Activated CD8-positive, alpha-beta memory T cell treated with anti-CD3 and anti-CD28 coated beads, Interleukin-2, amount 50 U/mL, for 4 hours (primary cell): Measurements from ENCODE around the gene HES1.
"Not testable (repeated sequence)": the region's sequence is repeated elsewhere in the genome, so short reads cannot be mapped to it uniquely, and the experiment has no call there.

Experiments used
- DNase-seq: peaks from one replicate; pipeline ENCODE4 v3.0.0-alpha.2; 2020

The HES1 gene

GRCh38 chr3:194135806-194136518, at the start of gene HES1:
Gene HES1, plus strand, starts transcription at chr3:194136148. Its CDS starts 233 bp downstream, at chr3:194136381.
- DNase-seq = peak; percentile 17

GRCh38 chr3:194086388-194087075, 49.4 kb upstream of the HES1 start:
- DNase-seq = no peak

- no peak for DNase-seq
Measured at GRCh38 chr3:194087280-194087679, 48.7 kb upstream of the HES1 start.

GRCh38 chr3:194087995-194088855, 47.7 kb upstream of the HES1 start:
- DNase-seq = no peak

GRCh38 chr3:194089357-194090177, 46.4 kb upstream of the HES1 start:
- DNase-seq = no peak

- DNase-seq = not testable (repeated sequence)
Measured at GRCh38 chr3:194090178-194090555, 45.8 kb upstream of the HES1 start.

GRCh38 chr3:194090716-194091115, 45.2 kb upstream of the HES1 start:
- no peak for DNase-seq

- DNase-seq = no peak
Measured at GRCh38 chr3:194091141-194091540, 44.8 kb upstream of the HES1 start.

- DNase-seq = not testable (repeated sequence)
Measured at GRCh38 chr3:194091897-194092296, 44.1 kb upstream of the HES1 start.

GRCh38 chr3:194092881-194093301, 43.1 kb upstream of the HES1 start:
- DNase-seq = no peak

GRCh38 chr3:194093842-194094241, 42.1 kb upstream of the HES1 start:
- DNase-seq = no peak

- no peak for DNase-seq
Measured at GRCh38 chr3:194095464-194095863, 40.5 kb upstream of the HES1 start.

- no peak for DNase-seq
Measured at GRCh38 chr3:194095902-194096301, 40.0 kb upstream of the HES1 start.

- no peak for DNase-seq
Measured at GRCh38 chr3:194097141-194097882, 38.6 kb upstream of the HES1 start.

- DNase-seq = no peak
Measured at GRCh38 chr3:194098081-194098842, 37.7 kb upstream of the HES1 start.

GRCh38 chr3:194098843-194099183, 37.1 kb upstream of the HES1 start:
- no peak for DNase-seq

- DNase-seq = no peak
Measured at GRCh38 chr3:194099215-194099614, 36.7 kb upstream of the HES1 start.

GRCh38 chr3:194100856-194101390, 35.0 kb upstream of the HES1 start:
- no peak for DNase-seq

GRCh38 chr3:194101592-194102432, 34.1 kb upstream of the HES1 start:
- DNase-seq = no peak

GRCh38 chr3:194102436-194102835, 33.5 kb upstream of the HES1 start:
- DNase-seq = no peak
